Parathyroid adenoma (tissue), 2 donors: ENCODE measurements around the gene MAP3K7CL.
A peak's percentile ranks its signal among the peaks of the same experiment; 100 is the strongest.

Experiments used
- H2AFZ ChIP-seq: fragments of 300-600 bp; sonication (generic); one replicate; pipeline ENCODE4 v1.7.0; 2017; ENCODE audit warnings: antibody characterized with exemption, mild to moderate bottlenecking
- H3K27ac ChIP-seq: fragments of 300-600 bp; sonication (generic); one replicate; pipeline ENCODE4 v1.7.0; 2017
- H3K27me3 ChIP-seq: fragments of 300-600 bp; sonication (generic); one replicate; pipeline ENCODE4 v1.7.0; 2017; ENCODE audit warnings: low read length; ENCODE audit not compliant: control insufficient read depth, insufficient read depth
- H3K36me3 ChIP-seq: fragments of 300-600 bp; sonication (generic); one replicate; pipeline ENCODE4 v1.7.0; 2017; ENCODE audit warnings: low read length; ENCODE audit not compliant: control insufficient read depth, insufficient read depth
- H3K4me1 ChIP-seq: fragments of 300-600 bp; sonication (generic); one replicate; pipeline ENCODE4 v1.7.0; 2017; ENCODE audit warnings: control low read depth
- H3K4me2 ChIP-seq: fragments of 300-600 bp; sonication (generic); one replicate; pipeline ENCODE4 v1.7.0; 2017; ENCODE audit warnings: low read length
- H3K4me3 ChIP-seq: fragments of 300-600 bp; sonication (generic); one replicate; pipeline ENCODE4 v1.7.0; 2017; ENCODE audit warnings: low read depth, low read length
- H3K79me2 ChIP-seq: fragments of 300-600 bp; sonication (generic); one replicate; pipeline ENCODE4 v1.7.0; 2017; ENCODE audit warnings: control low read depth
- H3K9ac ChIP-seq: fragments of 300-600 bp; sonication (generic); one replicate; pipeline ENCODE4 v1.7.0; 2017; ENCODE audit warnings: mild to moderate bottlenecking
- H3K9me3 ChIP-seq: fragments of 300-600 bp; sonication (generic); one replicate; pipeline ENCODE4 v1.7.0; 2017; ENCODE audit warnings: low read length; ENCODE audit not compliant: control insufficient read depth
- TF ChIP-seq, protein P1 (sequence below): fragments of 300-600 bp; sonication (generic); IDR thresholded peaks from one replicate; pipeline ENCODE4 v1.7.0; 2017; ENCODE audit warnings: antibody characterized with exemption, mild to moderate bottlenecking
- donor health status: primary hyperparathyroidism.

MAP3K7CL gene

DNA sequence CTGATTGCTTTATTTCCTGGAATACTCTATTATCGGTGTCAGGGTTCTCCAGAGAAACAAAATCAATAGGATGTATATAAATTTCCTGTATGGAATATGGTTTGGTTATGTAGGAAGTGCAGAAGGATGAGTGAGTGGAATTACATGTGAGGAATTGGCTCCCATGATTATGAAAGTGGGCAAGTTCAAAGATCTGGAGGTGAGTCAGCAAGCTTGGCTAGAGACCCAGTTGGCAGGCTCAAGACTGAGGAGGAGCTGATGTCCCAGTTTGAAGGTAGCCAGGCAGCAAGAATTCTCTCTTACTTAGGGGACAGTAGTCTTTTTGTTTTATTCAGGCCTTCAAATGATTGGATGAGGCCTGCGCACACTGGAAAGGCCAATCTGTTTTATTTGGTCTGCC lies 57.5 kb downstream of the MAP3K7CL start:
- Histone ChIP-seq H3K27me3 (no peaks in the 10 kb centered on the region), H3K4me2 (no peak overlapping the region), H2AFZ (no peak overlapping the region), H3K4me3 (no peak overlapping the region), H3K4me1 (no peaks in the 10 kb centered on the region), H3K27ac (no peak overlapping the region), H3K79me2 (no peaks in the 10 kb centered on the region), H3K9ac (no peak overlapping the region), H3K9me3 (no peaks in the 10 kb centered on the region), H3K36me3 (no peaks in the 10 kb centered on the region)
- TF ChIP-seq, protein P1, sequence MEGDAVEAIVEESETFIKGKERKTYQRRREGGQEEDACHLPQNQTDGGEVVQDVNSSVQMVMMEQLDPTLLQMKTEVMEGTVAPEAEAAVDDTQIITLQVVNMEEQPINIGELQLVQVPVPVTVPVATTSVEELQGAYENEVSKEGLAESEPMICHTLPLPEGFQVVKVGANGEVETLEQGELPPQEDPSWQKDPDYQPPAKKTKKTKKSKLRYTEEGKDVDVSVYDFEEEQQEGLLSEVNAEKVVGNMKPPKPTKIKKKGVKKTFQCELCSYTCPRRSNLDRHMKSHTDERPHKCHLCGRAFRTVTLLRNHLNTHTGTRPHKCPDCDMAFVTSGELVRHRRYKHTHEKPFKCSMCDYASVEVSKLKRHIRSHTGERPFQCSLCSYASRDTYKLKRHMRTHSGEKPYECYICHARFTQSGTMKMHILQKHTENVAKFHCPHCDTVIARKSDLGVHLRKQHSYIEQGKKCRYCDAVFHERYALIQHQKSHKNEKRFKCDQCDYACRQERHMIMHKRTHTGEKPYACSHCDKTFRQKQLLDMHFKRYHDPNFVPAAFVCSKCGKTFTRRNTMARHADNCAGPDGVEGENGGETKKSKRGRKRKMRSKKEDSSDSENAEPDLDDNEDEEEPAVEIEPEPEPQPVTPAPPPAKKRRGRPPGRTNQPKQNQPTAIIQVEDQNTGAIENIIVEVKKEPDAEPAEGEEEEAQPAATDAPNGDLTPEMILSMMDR: no peak

DNA sequence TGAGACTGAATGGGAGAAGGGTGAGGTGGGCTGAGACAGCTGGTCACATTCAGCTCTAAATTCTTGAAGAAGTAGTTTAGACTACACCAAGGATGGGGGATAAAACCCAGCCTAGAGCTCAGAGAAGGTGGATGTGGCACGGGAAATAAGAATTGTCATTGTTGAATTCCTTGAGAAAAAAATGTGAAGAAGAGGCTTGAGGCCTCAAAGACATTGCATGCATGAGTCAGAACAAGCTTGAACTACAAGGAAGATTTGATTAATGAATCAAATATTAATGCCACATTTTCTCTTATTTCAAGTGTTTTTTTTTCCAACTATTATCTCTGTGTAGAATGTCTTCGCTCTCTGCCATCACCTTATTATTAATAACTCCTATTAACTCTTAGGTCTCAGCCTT lies 58.9 kb downstream of the MAP3K7CL start:
- no peak overlapping the region for H2AFZ ChIP-seq
- H3K79me2 ChIP-seq: no peaks in the 10 kb centered on the region
- no peaks in the 10 kb centered on the region for H3K4me1 ChIP-seq
- H3K4me2 ChIP-seq: no peak overlapping the region
- H3K4me3 ChIP-seq: no peak overlapping the region
- H3K9me3 ChIP-seq: no peaks in the 10 kb centered on the region
- no peak overlapping the region for H3K9ac ChIP-seq
- TF ChIP-seq, protein P1: no peak
- no peak overlapping the region for H3K27ac ChIP-seq
- no peaks in the 10 kb centered on the region for H3K36me3 ChIP-seq
- H3K27me3 ChIP-seq: no peaks in the 10 kb centered on the region

DNA sequence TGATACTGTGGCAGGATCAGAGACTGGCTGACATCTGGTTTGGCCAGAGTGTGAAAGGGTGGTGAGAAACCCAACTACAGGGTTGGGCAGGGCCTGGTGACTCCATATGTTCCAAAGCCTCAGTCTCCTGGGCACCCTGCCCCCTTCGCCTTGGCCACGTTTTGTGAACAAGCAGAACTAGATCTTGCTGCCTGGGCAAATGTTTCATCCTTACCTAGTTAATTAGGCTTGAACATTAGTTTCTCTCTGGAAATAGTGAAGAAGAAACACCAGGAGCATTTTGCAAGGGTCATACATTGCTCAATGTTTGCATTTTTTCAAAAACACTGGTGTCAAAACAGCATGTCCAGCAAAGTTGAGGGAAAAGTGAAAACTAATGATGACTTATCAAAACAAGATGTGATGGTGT lies 60.5 kb downstream of the MAP3K7CL start:
- H3K27ac ChIP-seq: no peak overlapping the region
- H3K4me2 ChIP-seq: no peak overlapping the region
- no peaks in the 10 kb centered on the region for H3K9me3 ChIP-seq
- H3K9ac ChIP-seq: no peak overlapping the region
- no peak overlapping the region for H3K4me3 ChIP-seq
- no peaks in the 10 kb centered on the region for H3K27me3 ChIP-seq
- H3K36me3 ChIP-seq: no peaks in the 10 kb centered on the region
- no peaks in the 10 kb centered on the region for H3K79me2 ChIP-seq
- H3K4me1 ChIP-seq: no peaks in the 10 kb centered on the region
- H2AFZ ChIP-seq: no peak overlapping the region
- TF ChIP-seq, protein P1: no peak

DNA sequence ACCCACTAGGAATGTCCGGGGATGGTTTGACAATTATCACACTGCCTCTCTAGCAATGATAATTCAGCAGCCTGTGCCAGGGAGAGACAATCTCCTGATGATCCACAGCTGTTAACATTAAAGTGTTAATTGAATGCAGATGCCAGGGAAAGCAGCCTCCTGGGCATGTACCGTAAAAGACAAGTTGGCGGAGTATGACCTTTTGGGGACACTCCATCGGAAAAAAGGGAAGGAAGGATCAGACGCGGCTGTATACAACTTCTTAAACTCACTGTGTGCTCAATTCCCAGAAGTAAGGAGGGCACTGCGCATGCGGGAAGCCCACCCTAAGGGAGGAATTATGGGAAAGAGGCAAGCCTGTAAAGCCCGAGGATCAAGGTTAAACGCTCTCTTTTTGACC lies 62.6 kb downstream of the MAP3K7CL start:
- H3K79me2 ChIP-seq: no peaks in the 10 kb centered on the region
- H3K4me1 ChIP-seq: no peaks in the 10 kb centered on the region
- H3K4me2 ChIP-seq: peak overlapping the region; percentile 28
- no peak overlapping the region for H3K4me3 ChIP-seq
- no peaks in the 10 kb centered on the region for H3K27me3 ChIP-seq
- TF ChIP-seq, protein P1: no peak
- no peak overlapping the region for H3K27ac ChIP-seq
- no peaks in the 10 kb centered on the region for H3K9me3 ChIP-seq
- no peak overlapping the region for H2AFZ ChIP-seq
- H3K36me3 ChIP-seq: no peaks in the 10 kb centered on the region
- H3K9ac ChIP-seq: no peak overlapping the region

DNA sequence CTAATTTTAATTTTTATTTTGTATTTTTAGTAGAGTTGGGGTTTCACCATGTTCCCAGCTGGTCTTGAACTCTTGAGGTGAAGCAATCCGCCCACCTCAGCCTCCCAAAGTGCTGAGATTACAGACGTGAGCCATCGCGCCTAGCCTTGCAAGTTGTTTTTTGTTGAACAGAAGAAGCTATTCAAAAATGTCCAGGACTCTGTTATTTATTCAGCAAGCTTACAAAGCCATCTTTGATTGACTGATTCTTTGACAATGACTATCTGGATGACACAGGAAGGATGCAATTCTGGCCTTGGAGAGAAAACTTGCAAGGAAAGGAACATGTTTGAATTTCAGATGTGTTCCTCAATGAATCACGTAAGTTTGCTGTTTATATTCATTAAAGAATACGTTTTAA lies 63.5 kb downstream of the MAP3K7CL start:
- TF ChIP-seq, protein P1: no peak
- no peak overlapping the region for H2AFZ ChIP-seq
- H3K4me3 ChIP-seq: no peak overlapping the region
- H3K9me3 ChIP-seq: no peaks in the 10 kb centered on the region
- H3K27me3 ChIP-seq: no peaks in the 10 kb centered on the region
- H3K79me2 ChIP-seq: no peaks in the 10 kb centered on the region
- H3K4me1 ChIP-seq: no peaks in the 10 kb centered on the region
- no peak overlapping the region for H3K9ac ChIP-seq
- no peak overlapping the region for H3K27ac ChIP-seq
- H3K36me3 ChIP-seq: no peaks in the 10 kb centered on the region
- H3K4me2 ChIP-seq: no peak overlapping the region
